IMR-90 (cell line): Measurements from ENCODE around the gene MFSD6. TPM values are rescaled to one million over a fixed set of nuclear protein-coding genes. Genes with fewer than 3 reads are reported as not detected.

ENCODE experiments used
- ATAC-seq: fragments of 200-7000 bp; cut with Tn5 transposase; 2 replicates; pipeline ENCODE4 v1.9.1; 2020; ENCODE audit warnings: low read depth, mild to moderate bottlenecking, moderate library complexity
- BruUV-seq: library from RNA; stranded (reverse); fragments of 400-500 nt; replicated peaks from 2 replicates; lab custom pipeline; 2021; lab: Mats Ljungman, UMichigan
- CTCF ChIA-PET: fragments of 300-600 bp; formaldehyde crosslinking; extraction: SDS; loops from one replicate; lab custom pipeline; 2021; ENCODE audit warnings: antibody characterized with exemption; lab: Yijun Ruan, JAX
- POLR2A ChIA-PET: fragments of 300-600 bp; sonication (Branson Sonifier 250); formaldehyde crosslinking; loops from one replicate; lab custom pipeline; 2022; ENCODE audit warnings: antibody characterized with exemption; ENCODE audit not compliant: unreplicated experiment; lab: Charles Lee
- DNase-seq: peaks from one replicate; pipeline ENCODE4 v3.0.0; 2013
- H2AFZ ChIP-seq: replicated peaks from 2 replicates; pipeline ENCODE3; 2013; ENCODE audit warnings: low read length, mild to moderate bottlenecking; ENCODE audit not compliant: poor library complexity
- H2AK5ac ChIP-seq: 2 replicates; pipeline ENCODE4 v1.6.1; 2013; ENCODE audit warnings: low read depth, low read length, inconsistent platforms
- H2AK9ac ChIP-seq: replicated peaks from 2 replicates; pipeline ENCODE3; 2013; ENCODE audit warnings: mild to moderate bottlenecking, low read depth, low read length, moderate library complexity; ENCODE audit not compliant: poor library complexity
- H2BK120ac ChIP-seq: 2 replicates; pipeline ENCODE4 v1.6.1; 2013; ENCODE audit warnings: low read depth, low read length, inconsistent platforms
- H2BK15ac ChIP-seq: 3 replicates; pipeline ENCODE4 v1.6.1; 2013; ENCODE audit warnings: low read depth, low read length, inconsistent platforms
- H2BK20ac ChIP-seq: 2 replicates; pipeline ENCODE4 v1.6.1; 2013; ENCODE audit warnings: low read depth, mild to moderate bottlenecking, inconsistent platforms, low read length, moderate library complexity
- H2BK5ac ChIP-seq: 2 replicates; pipeline ENCODE4 v1.6.1; 2013; ENCODE audit warnings: mild to moderate bottlenecking, low read depth, low read length, inconsistent platforms; ENCODE audit not compliant: poor library complexity, severe bottlenecking
- H3K14ac ChIP-seq: replicated peaks from 2 replicates; pipeline ENCODE4 v1.6.1; 2013; ENCODE audit warnings: low read depth, low read length, inconsistent platforms
- H3K18ac ChIP-seq: 2 replicates; pipeline ENCODE4 v1.6.1; 2013; ENCODE audit warnings: low read depth, low read length, control low read depth
- H3K23ac ChIP-seq: 2 replicates; pipeline ENCODE4 v1.6.1; 2013; ENCODE audit warnings: low read depth, low read length, inconsistent platforms
- H3K27ac ChIP-seq: 2 replicates; pipeline ENCODE4 v1.5.1; 2013; ENCODE audit warnings: mild to moderate bottlenecking, control low read depth, low read length; ENCODE audit not compliant: insufficient read depth
- H3K27me3 ChIP-seq: 2 replicates; pipeline ENCODE4 v1.6.1; 2013; ENCODE audit warnings: low read length; ENCODE audit not compliant: control insufficient read depth, insufficient read depth
- H3K36me3 ChIP-seq: 2 replicates; pipeline ENCODE4 v1.6.1; 2013; ENCODE audit warnings: low read length, mixed read lengths; ENCODE audit not compliant: control insufficient read depth, insufficient read depth
- H3K4ac ChIP-seq: 2 replicates; pipeline ENCODE4 v1.6.1; 2013; ENCODE audit warnings: low read depth, low read length, inconsistent platforms
- H3K4me1 ChIP-seq: 2 replicates; pipeline ENCODE4 v1.6.1; 2013; ENCODE audit warnings: low read length, mixed read lengths; ENCODE audit not compliant: control insufficient read depth, insufficient read depth
- H3K4me2 ChIP-seq: 2 replicates; pipeline ENCODE4 v1.6.1; 2013; ENCODE audit warnings: low read depth, mild to moderate bottlenecking, control low read depth, low read length, moderate library complexity
- H3K4me3 ChIP-seq: 2 replicates; pipeline ENCODE4 v1.5.1; 2013; ENCODE audit warnings: low read depth, mild to moderate bottlenecking, control low read depth, low read length, moderate library complexity; ENCODE audit not compliant: insufficient read depth
- H3K56ac ChIP-seq: 2 replicates; pipeline ENCODE4 v1.6.1; 2013; ENCODE audit warnings: low read length, inconsistent platforms; ENCODE audit not compliant: insufficient read depth; ENCODE audit errors: extremely low read depth
- H3K79me1 ChIP-seq, 2 experiments: 2 replicates each; pipeline ENCODE4 v1.6.1; 2013; ENCODE audit warnings: low read length in 2 of 2, inconsistent platforms in 1 of 2, low read depth in 1 of 2
- H3K9ac ChIP-seq: 2 replicates; pipeline ENCODE4 v1.6.1; 2013; ENCODE audit warnings: low read depth, low read length, control low read depth
- H3K9me1 ChIP-seq: 2 replicates; pipeline ENCODE4 v1.6.1; 2013; ENCODE audit warnings: low read length, inconsistent platforms; ENCODE audit not compliant: insufficient read depth
- H3K9me3 ChIP-seq: 2 replicates; pipeline ENCODE4 v1.6.1; 2013; ENCODE audit warnings: low read length; ENCODE audit not compliant: control insufficient read depth, insufficient read depth
- H4K20me1 ChIP-seq: 2 replicates; pipeline ENCODE4 v1.6.1; 2013; ENCODE audit warnings: low read length, inconsistent platforms; ENCODE audit not compliant: insufficient read depth
- H4K5ac ChIP-seq: 2 replicates; pipeline ENCODE4 v1.6.1; 2013; ENCODE audit warnings: mild to moderate bottlenecking, low read depth, low read length, control low read depth
- H4K8ac ChIP-seq, 2 experiments: 2 replicates each; pipeline ENCODE4 v1.6.1; 2013; ENCODE audit warnings: low read depth in 2 of 2, low read length in 2 of 2, control low read depth in 1 of 2, inconsistent platforms in 1 of 2
- H4K91ac ChIP-seq: 2 replicates; pipeline ENCODE4 v1.6.1; 2013; ENCODE audit warnings: low read depth, low read length, inconsistent platforms; ENCODE audit not compliant: insufficient read depth
- CEBPB ChIP-seq: IDR thresholded peaks from 2 replicates; pipeline ENCODE4 v1.6.1; 2012; ENCODE audit warnings: low read depth, low read length, improper control_type of control experiment
- MAFK ChIP-seq: IDR thresholded peaks from 2 replicates; pipeline ENCODE4 v1.6.1; 2012; ENCODE audit warnings: low read depth, low read length, improper control_type of control experiment
- MAZ ChIP-seq: IDR thresholded peaks from 2 replicates; pipeline ENCODE4 v1.6.1; 2012; ENCODE audit warnings: low read depth, mild to moderate bottlenecking, low read length, improper control_type of control experiment, moderate library complexity, borderline replicate concordance
- WGBS, 2 experiments: methylation state at CpG; one replicate each; pipeline versions ENCODE4 v1.1.5 to v1.1.7; 2013; ENCODE audit warnings: missing lambda C conversion rate in 2 of 2; ENCODE audit not compliant: insufficient read length in 1 of 2; ENCODE audit errors: extremely low coverage in 2 of 2; 5-methylcytosine and 5-hydroxymethylcytosine counted together
- dilution Hi-C: fragments of 300-500 bp; cut with HindIII; formaldehyde crosslinking; loops from one replicate; pipeline ENCODE4 v1.14.3; 2018; ENCODE audit warnings: low sequenced_read_pairs; ENCODE audit not compliant: unreplicated experiment
- in situ Hi-C: fragments of 300-500 bp; cut with MboI; formaldehyde crosslinking; loops from 3 replicates; pipeline ENCODE4 v1.14.3; 2019; ENCODE audit warnings: low sequenced_read_pairs, inconsistent platforms, mixed read lengths
- intact Hi-C: fragments of 100-400 bp; cut with micrococcal nuclease; formaldehyde crosslinking; loops from 2 replicates; pipeline ENCODE4 v1.10.0; 2022
- polyA plus RNA-seq, 3 experiments: library from polyadenylated mRNA; depleted of rRNA; stranded (reverse); fragments of >200 nt; gene quantifications; 2 replicates each; pipeline ENCODE4 v1.2.3, GENCODE V29; 2012; ENCODE audit warnings: low replicate concordance in 1 of 3
- total RNA-seq: library from RNA; depleted of rRNA; stranded (reverse); fragments of >200 nt; gene quantifications from 2 replicates; pipeline ENCODE4 v1.2.3, GENCODE V29; 2012

MFSD6 gene
- total and polyA plus RNA-seq, 2 of the 4 experiments (the other 2 are of a cell fraction) = 4.2 to 7.7 TPM

DNA sequence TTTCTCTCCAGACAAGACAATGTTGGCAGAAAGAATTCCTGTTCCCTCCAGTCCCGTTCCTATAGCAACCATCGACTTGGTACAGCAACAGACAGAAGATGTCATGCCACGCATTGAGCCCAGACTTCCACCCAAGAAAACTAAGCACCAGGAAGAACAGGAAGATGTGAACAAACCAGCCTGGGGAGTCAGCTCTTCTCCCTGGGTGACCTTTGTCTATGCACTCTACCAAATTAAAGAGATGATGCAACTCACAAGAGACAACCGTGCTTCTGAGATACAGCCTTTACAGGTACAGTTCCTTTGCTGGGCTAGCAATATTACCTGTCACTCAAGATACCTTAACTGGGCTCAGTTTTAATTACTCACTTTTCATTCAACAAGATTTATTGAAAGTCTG is 89.3 kb downstream of the MFSD6 start:
- Histone ChIP-seq H3K4me3 (no peak overlapping the region), H2BK5ac (no peak overlapping the region), H2AK5ac (no peak overlapping the region), H3K79me1 (0 out of 4 replicates have a peak, but pooled peaks cover 0 to under 1% of the 10 kb centered on the region in 2 experiments), H4K8ac (no peak overlapping the region), H3K27ac (no peak overlapping the region), H3K23ac (no peak overlapping the region), H3K4ac (no peak overlapping the region), H3K4me1 (peaks cover 20% of the 10 kb centered on the region), H3K14ac (no peak overlapping the region), H4K20me1 (no peaks in the 10 kb centered on the region), H3K27me3 (no peaks in the 10 kb centered on the region), H2BK15ac (no peak overlapping the region), H3K18ac (no peak overlapping the region; the same call in 1 of the 2 replicates), H3K36me3 (peaks cover 5% of the 10 kb centered on the region; the same call in 1 of the 2 replicates), H3K9ac (no peak overlapping the region), H4K91ac (no peak overlapping the region), H3K56ac (no peak overlapping the region), H2AK9ac (no peak overlapping the region), H2AFZ (no peak overlapping the region), H2BK120ac (no peak overlapping the region), H4K5ac (no peak overlapping the region), H3K9me1 (peaks cover 5% of the 10 kb centered on the region), H3K4me2 (no peak overlapping the region), H3K9me3 (0 out of 2 replicates have a peak, but pooled peaks cover 1% of the 10 kb centered on the region), H2BK20ac (no peak overlapping the region)
- POLR2A ChIA-PET = no interaction called here
- CTCF ChIA-PET = no interaction called here
- in situ Hi-C loops (no loop called here), intact Hi-C loops (loop anchor here (5.0 kb wide), 1 partner anchor 90 kb away; the partner anchor contains the start of gene MFSD6), dilution Hi-C loops (no loop called here)
- DNase-seq (no peak), ATAC-seq (no peak)
- TF ChIP-seq MAFK (no peak), CEBPB (0 out of 2 replicates have a peak, but pooled peaks have one; percentile 13), MAZ (no peak)
- 60% methylated on average over 1 of the region's 4 CpGs; no CpG with 5 or more reads in 1 of the 2 experiments for WGBS, 2 experiments
- no TSS peak for BruUV-seq
